SK-N-SH (cell line): ENCODE data around the gene COL20A1. TPM values are rescaled to one million over a fixed set of nuclear protein-coding genes. Genes with fewer than 3 reads are reported as not detected.

ENCODE experiments used
- CTCF ChIA-PET: fragments of 300-600, 350-600 bp; formaldehyde crosslinking; extraction: SDS; loops from one replicate; lab custom pipeline; 2021; lab: Yijun Ruan, JAX
- POLR2A ChIA-PET: fragments of 350-600 bp; sonication (Branson Sonifier 250); formaldehyde crosslinking; extraction: SDS; loops from one replicate; lab custom pipeline; 2020; ENCODE audit warnings: antibody characterized with exemption, inconsistent platforms; lab: Yijun Ruan, JAX
- DNase-seq: peaks from one replicate; pipeline ENCODE4 v3.0.0; 2012
- H2AFZ ChIP-seq: fragments of 200-600 bp; sonication (generic); 2 replicates; pipeline ENCODE4 v1.8.1; 2016; ENCODE audit warnings: antibody characterized with exemption, mild to moderate bottlenecking, low read depth
- H3F3A ChIP-seq: fragments of 200-600 bp; sonication (generic); replicated peaks from 2 replicates; pipeline ENCODE3; 2016; ENCODE audit warnings: antibody characterized with exemption, mild to moderate bottlenecking; ENCODE audit not compliant: insufficient read depth
- H3K27ac ChIP-seq, 2 experiments: fragments of 200-500 bp in 1 of 2; fragments of 200-600 bp in 1 of 2; sonication (Bioruptor generic) in 1 of 2; sonication (generic), shearing (Covaris generic) in 1 of 2; 2 replicates each; pipeline versions ENCODE4 v1.5.1 to v1.6.1; 2014 to 2016; ENCODE audit warnings: low read depth in 2 of 2, inconsistent platforms in 1 of 2, low read length in 1 of 2, mild to moderate bottlenecking in 1 of 2, mixed read lengths in 1 of 2
- H3K27me3 ChIP-seq: fragments of 200-600 bp; sonication (generic), shearing (Covaris generic); 2 replicates; pipeline ENCODE4 v1.6.1; 2016; ENCODE audit warnings: mixed run types; ENCODE audit not compliant: insufficient read depth
- H3K36me3 ChIP-seq, 2 experiments: fragments of 200-500 bp in 1 of 2; fragments of 200-600 bp in 1 of 2; sonication (Bioruptor generic) in 1 of 2; sonication (generic) in 1 of 2; replicated peaks in 1 of 2; 2 replicates each; pipeline versions ENCODE3 to v1.5.1; 2014 to 2016; ENCODE audit warnings: low read length in 1 of 2, mild to moderate bottlenecking in 1 of 2; ENCODE audit not compliant: insufficient read depth in 2 of 2, control insufficient read depth in 1 of 2
- H3K4me1 ChIP-seq, 2 experiments: fragments of 200-500 bp in 1 of 2; fragments of 200-600 bp in 1 of 2; sonication (Bioruptor generic) in 1 of 2; sonication (generic), shearing (Covaris generic) in 1 of 2; 2 replicates each; pipeline versions ENCODE4 v1.5.1 to v1.6.1; 2014 to 2016; ENCODE audit warnings: low read depth in 1 of 2, low read length in 1 of 2, mixed run types in 1 of 2; ENCODE audit not compliant: insufficient read depth in 2 of 2, control insufficient read depth in 1 of 2
- H3K4me2 ChIP-seq: fragments of 200-600 bp; sonication (generic), shearing (Covaris generic); 2 replicates; pipeline ENCODE4 v1.6.1; 2017; ENCODE audit warnings: mixed run types
- H3K4me3 ChIP-seq, 2 experiments: fragments of 200-500 bp in 1 of 2; fragments of 200-600 bp in 1 of 2; sonication (Bioruptor generic) in 1 of 2; sonication (generic), shearing (Covaris generic) in 1 of 2; 2 replicates each; pipeline versions ENCODE4 v1.5.1 to v1.8.1; 2014 to 2016; ENCODE audit warnings: low read depth in 2 of 2, inconsistent platforms in 1 of 2, low read length in 1 of 2, mild to moderate bottlenecking in 1 of 2, mixed read lengths in 1 of 2, moderate library complexity in 1 of 2
- H3K79me2 ChIP-seq: fragments of 200-600 bp; sonication (generic); 2 replicates; pipeline ENCODE4 v1.8.1; 2017; ENCODE audit warnings: mild to moderate bottlenecking; ENCODE audit not compliant: insufficient read depth
- H3K9ac ChIP-seq: fragments of 200-600 bp; sonication (generic); 2 replicates; pipeline ENCODE4 v1.6.1; 2017; ENCODE audit warnings: mixed run types
- H3K9me2 ChIP-seq: fragments of 200-600 bp; sonication (generic); 2 replicates; pipeline ENCODE4 v1.6.1; 2017; ENCODE audit warnings: mixed run types
- H3K9me3 ChIP-seq: fragments of 200-600 bp; sonication (generic); 2 replicates; pipeline ENCODE4 v1.6.1; 2017; ENCODE audit warnings: mixed run types, mild to moderate bottlenecking, moderate library complexity
- H4K20me1 ChIP-seq: fragments of 200-600 bp; sonication (generic); 2 replicates; pipeline ENCODE4 v1.6.1; 2017; ENCODE audit warnings: mild to moderate bottlenecking, mixed run types; ENCODE audit not compliant: insufficient read depth
- CTCF ChIP-seq: fragments of 200-600 bp; sonication (generic); IDR thresholded peaks from 2 replicates; pipeline ENCODE4 v1.6.1; 2017; ENCODE audit warnings: antibody characterized with exemption, mild to moderate bottlenecking, moderate library complexity
- EZH2phosphoT487 ChIP-seq: fragments of 200-600 bp; sonication (generic); IDR thresholded peaks from 2 replicates; pipeline ENCODE4 v1.6.1; 2017; ENCODE audit warnings: low read depth, mixed run types, mild to moderate bottlenecking, antibody characterized with exemption, moderate library complexity, borderline replicate concordance
- FOSL2 ChIP-seq: IDR thresholded peaks from 2 replicates; pipeline ENCODE4 v1.4.0; 2012; ENCODE audit warnings: low read depth, mild to moderate bottlenecking, moderate library complexity, borderline replicate concordance
- FOXJ3 ChIP-seq: sonication (generic); formaldehyde crosslinking; IDR thresholded peaks from 2 replicates; pipeline ENCODE4 v1.5.1; 2020; ENCODE audit warnings: mild to moderate bottlenecking, missing genetic modification reagents
- FOXM1 ChIP-seq: IDR thresholded peaks from 2 replicates; pipeline ENCODE4 v1.4.0; 2012; ENCODE audit warnings: low read depth, mild to moderate bottlenecking
- IRF3 ChIP-seq: fragments of 150-350 bp; IDR thresholded peaks from 2 replicates; pipeline ENCODE4 v1.6.1; 2016; ENCODE audit warnings: mild to moderate bottlenecking, low read depth, low read length
- MAX ChIP-seq: IDR thresholded peaks from 2 replicates; pipeline ENCODE4 v1.4.0; 2012; ENCODE audit warnings: low read depth
- PBX3 ChIP-seq: IDR thresholded peaks from 2 replicates; pipeline ENCODE4; 2012
- RCOR1 ChIP-seq: fragments of 150-350 bp; IDR thresholded peaks from 2 replicates; pipeline ENCODE4 v1.6.1; 2017; ENCODE audit warnings: antibody characterized with exemption, low read length
- RFX5 ChIP-seq: IDR thresholded peaks from 2 replicates; pipeline ENCODE4 v1.6.1; 2012; ENCODE audit warnings: mild to moderate bottlenecking, improper control_type of control experiment, low read length
- RXRA ChIP-seq: IDR thresholded peaks from 2 replicates; pipeline ENCODE4 v1.4.0; 2012; ENCODE audit warnings: low read depth, mild to moderate bottlenecking, borderline replicate concordance
- SIN3A ChIP-seq: IDR thresholded peaks from 2 replicates; pipeline ENCODE4 v1.6.1; 2012; ENCODE audit warnings: low read depth, mild to moderate bottlenecking, low read length, moderate library complexity, borderline replicate concordance
- SMC3 ChIP-seq: IDR thresholded peaks from 2 replicates; pipeline ENCODE4 v1.6.1; 2012; ENCODE audit warnings: low read depth, low read length, improper control_type of control experiment
- TAF1 ChIP-seq: IDR thresholded peaks from 2 replicates; pipeline ENCODE4 v1.6.1; 2012; ENCODE audit warnings: low read depth, mild to moderate bottlenecking, low read length, moderate library complexity, borderline replicate concordance
- TCF12 ChIP-seq: IDR thresholded peaks from 2 replicates; pipeline ENCODE4 v1.4.0; 2012
- USF1 ChIP-seq: IDR thresholded peaks from 2 replicates; pipeline ENCODE4 v1.4.0; 2012; ENCODE audit warnings: low read depth, borderline replicate concordance
- USF2 ChIP-seq: fragments of 150-350 bp; IDR thresholded peaks from 2 replicates; pipeline ENCODE4 v1.6.1; 2017; ENCODE audit warnings: antibody characterized with exemption, low read length, low read depth, borderline replicate concordance
- WGBS: methylation state at CpG from one replicate; pipeline ENCODE4 v1.1.6; 2017; ENCODE audit warnings: low lambda C conversion rate; 5-methylcytosine and 5-hydroxymethylcytosine counted together
- polyA plus RNA-seq, 3 experiments: library from polyadenylated mRNA; depleted of rRNA; stranded (reverse); fragments of >200 nt; gene quantifications; 2 replicates each; pipeline ENCODE4 v1.2.3, GENCODE V29; 2012

Gene COL20A1
- polyA plus RNA-seq, 1 of the 3 experiments (the other 2 are of a cell fraction), result not detected

- Histone ChIP-seq H2AFZ (no peak overlapping the region; the same call in 1 of the 2 replicates), H3K4me1 (no peaks in the 10 kb centered on the region), H4K20me1 (no peaks in the 10 kb centered on the region), H3K9me3 (no peaks in the 10 kb centered on the region; the same call in 1 of the 2 replicates), H3K79me2 (no peaks in the 10 kb centered on the region), H3K4me2 (no peak overlapping the region), H3K9me2 (no peaks in the 10 kb centered on the region), H3K27me3 (peaks cover 47% of the 10 kb centered on the region), H3K4me3 (no peak overlapping the region), H3K27ac (no peak overlapping the region), H3F3A (no peaks in the 10 kb centered on the region), H3K9ac (no peak overlapping the region), H3K36me3 (no peaks in the 10 kb centered on the region)
- 31% methylated on average over 15 of the region's 17 CpGs for WGBS
- TF ChIP-seq CTCF (no peak), TCF12 (no peak), PBX3 (no peak), FOSL2 (no peak)
- ChIA-PET CTCF (interaction anchor here (0.6 to 7.2 kb wide), 7 partner anchors 8 to 84 kb away, joined by 3 to 73 read pairs (median 5); no protein-coding TSS in a partner anchor), POLR2A (no interaction called here)
- DNase-seq, result no peak
These were observed 5.8 kb downstream of the COL20A1 start for GRCh38 chr20:63298731-63299312.

GRCh38 chr20:63301671-63302070, 8.7 kb downstream of the COL20A1 start:
- CTCF ChIA-PET, result interaction anchor here (1.2 to 2.4 kb wide), 4 partner anchors 8 to 80 kb away, joined by 4 to 11 read pairs (median 4); no protein-coding TSS in a partner anchor
- no peaks in the 10 kb centered on the region for H3F3A ChIP-seq
- H3K9me2 ChIP-seq, result no peaks in the 10 kb centered on the region
- no peak overlapping the region for H3K4me3 ChIP-seq
- H3K27me3 ChIP-seq, result peaks cover 33% of the 10 kb centered on the region
- WGBS, result 44% methylated on average over 1 of the region's 1 CpG
- no peaks in the 10 kb centered on the region for H3K79me2 ChIP-seq
- no peak overlapping the region for H3K4me2 ChIP-seq
- no peak overlapping the region for H3K9ac ChIP-seq
- no peaks in the 10 kb centered on the region; the same call in 1 of the 2 replicates for H3K9me3 ChIP-seq
- POLR2A ChIA-PET, result no interaction called here
- no peak overlapping the region for H2AFZ ChIP-seq
- H3K36me3 ChIP-seq, result no peaks in the 10 kb centered on the region
- no peak for DNase-seq
- no peak overlapping the region for H3K27ac ChIP-seq
- no peaks in the 10 kb centered on the region for H3K4me1 ChIP-seq
- no peaks in the 10 kb centered on the region for H4K20me1 ChIP-seq
- no peak for TF ChIP-seq FOXM1
- no peak for TF ChIP-seq RXRA
- no peak for TF ChIP-seq MAX
- TF ChIP-seq TCF12, result no peak
- no peak for TF ChIP-seq EZH2phosphoT487
- TF ChIP-seq SIN3A, result no peak
- no peak for TF ChIP-seq SMC3
- TF ChIP-seq FOXJ3 (CRISPR knock-in tag), result no peak
- TF ChIP-seq RCOR1, result no peak
- TF ChIP-seq PBX3, result no peak
- TF ChIP-seq USF1, result no peak
- TF ChIP-seq TAF1, result no peak
- no peak for TF ChIP-seq USF2
- TF ChIP-seq RFX5, result no peak
- no peak for TF ChIP-seq IRF3
